ENCODE measurements around the gene WFS1. TPM values are rescaled to one million over a fixed set of nuclear protein-coding genes. Genes with fewer than 3 reads are reported as not detected.

Gene WFS1
- total and polyA plus RNA-seq, 2 of the 4 experiments (the other 2 are of a cell fraction), result 9.7 to 42.4 TPM

GRCh38 chr4:6259886-6260285 lies 9.8 kb upstream of the WFS1 start:
- no peak overlapping the region for H2BK120ac ChIP-seq (ENCODE audit: low read depth, low read length)
- no peak overlapping the region for H4K91ac ChIP-seq (ENCODE audit: insufficient read depth, low read depth, low read length)
- no peak overlapping the region for H2BK20ac ChIP-seq (ENCODE audit: low read depth, low read length)
- no peak overlapping the region for H3K14ac ChIP-seq (replicated peaks; ENCODE audit: low read depth, low read length)
- in situ Hi-C loops (cut with MboI; ENCODE audit: low sequenced_read_pairs) (loop anchor here (10.0 kb wide), 1 partner anchor 285 kb away; no protein-coding TSS in a partner anchor), intact Hi-C loops (cut with micrococcal nuclease) (no loop called here), dilution Hi-C loops (cut with HindIII; ENCODE audit: low sequenced_read_pairs, unreplicated experiment) (no loop called here)
- H3K9me1 ChIP-seq (ENCODE audit: insufficient read depth, low read length), result no peaks in the 10 kb centered on the region
- peaks cover 13% of the 10 kb centered on the region for H3K27me3 ChIP-seq (ENCODE audit: control insufficient read depth, insufficient read depth, low read length)
- H3K4me1 ChIP-seq (ENCODE audit: control insufficient read depth, insufficient read depth, low read length), result no peaks in the 10 kb centered on the region
- H2BK5ac ChIP-seq (ENCODE audit: low read depth, low read length, poor library complexity, severe bottlenecking), result no peak overlapping the region
- H2AK9ac ChIP-seq (replicated peaks; ENCODE audit: low read depth, low read length, poor library complexity), result no peak overlapping the region
- no peak overlapping the region for H3K56ac ChIP-seq (ENCODE audit: extremely low read depth, insufficient read depth, low read length)
- H2AFZ ChIP-seq (replicated peaks; ENCODE audit: low read length, poor library complexity), result no peak overlapping the region
- H3K36me3 ChIP-seq (ENCODE audit: control insufficient read depth, insufficient read depth, low read length), result no peaks in the 10 kb centered on the region
- H3K23ac ChIP-seq (ENCODE audit: low read depth, low read length), result no peak overlapping the region
- no peak overlapping the region for H2BK15ac ChIP-seq (ENCODE audit: low read depth, low read length)
- no peaks in the 10 kb centered on the region for H4K20me1 ChIP-seq (ENCODE audit: insufficient read depth, low read length)
- H2AK5ac ChIP-seq (ENCODE audit: low read depth, low read length), result no peak overlapping the region
- H4K5ac ChIP-seq (ENCODE audit: low read depth, low read length), result no peak overlapping the region
- H3K4me2 ChIP-seq (ENCODE audit: low read depth, low read length), result no peak overlapping the region
- H3K9me3 ChIP-seq (ENCODE audit: control insufficient read depth, insufficient read depth, low read length), result no peaks in the 10 kb centered on the region
- TF ChIP-seq ELK1 (IDR thresholded peaks at IDR 0.05; ENCODE audit: borderline replicate concordance, low read depth, low read length) (no peak), BHLHE40 (IDR thresholded peaks at IDR 0.05; ENCODE audit: low read depth, low read length) (no peak), MAFK (IDR thresholded peaks at IDR 0.05; ENCODE audit: low read depth, low read length) (no peak), RAD21 (IDR thresholded peaks at IDR 0.05; ENCODE audit: low read length) (no peak), CHD1 (IDR thresholded peaks at IDR 0.05; ENCODE audit: low read depth, low read length) (no peak), RFX5 (IDR thresholded peaks at IDR 0.05; ENCODE audit: low read depth, low read length) (no peak), FOS (IDR thresholded peaks at IDR 0.05; ENCODE audit: low read depth, low read length) (no peak), NFE2L2 (IDR thresholded peaks at IDR 0.05; ENCODE audit: low read depth, low read length) (no peak), RCOR1 (IDR thresholded peaks at IDR 0.05; ENCODE audit: insufficient replicate concordance, low read length) (no peak), POLR2A (IDR thresholded peaks at IDR 0.05; ENCODE audit: low read depth, low read length) (no peak), SMC3 (IDR thresholded peaks at IDR 0.05; ENCODE audit: low read depth, low read length) (no peak), CTCF (conservative IDR thresholded peaks at IDR 0.05; ENCODE audit: low read depth, low read length) (no peak), MAZ (IDR thresholded peaks at IDR 0.05; ENCODE audit: borderline replicate concordance, low read depth, low read length) (no peak), MXI1 (IDR thresholded peaks at IDR 0.05; ENCODE audit: borderline replicate concordance, low read depth, low read length) (no peak), USF2 (IDR thresholded peaks at IDR 0.05; ENCODE audit: low read depth, low read length) (no peak), CEBPB (IDR thresholded peaks at IDR 0.05; ENCODE audit: low read depth, low read length) (no peak)
- no peak overlapping the region for H3K18ac ChIP-seq (ENCODE audit: low read depth, low read length)
- POLR2A ChIA-PET (ENCODE audit: unreplicated experiment), result no interaction called here
- H4K8ac ChIP-seq (ENCODE audit: low read depth in 2 of 2, low read length in 2 of 2), result no peak overlapping the region
- H3K4ac ChIP-seq (ENCODE audit: low read depth, low read length), result no peak overlapping the region
- no TSS peak for BruUV-seq (replicated peaks)
- DNase-seq (no peak), ATAC-seq (ENCODE audit: low read depth) (no peak)
- 90% methylated on average over 3 of the region's 8 CpGs; no CpG with 5 or more reads in 1 of the 2 experiments for WGBS, 2 experiments (ENCODE audit: extremely low coverage in 2 of 2, insufficient read length in 1 of 2)
- no peak overlapping the region for H3K27ac ChIP-seq (ENCODE audit: insufficient read depth, low read length)
- H3K4me3 ChIP-seq (ENCODE audit: insufficient read depth, low read depth, low read length), result no peak overlapping the region
- CTCF ChIA-PET, result interaction anchor here (0.9 to 1.1 kb wide), 2 partner anchors 9 to 68 kb away, joined by 3 to 5 read pairs; no protein-coding TSS in a partner anchor
- H3K79me1 ChIP-seq (ENCODE audit: low read depth in 1 of 2, low read length in 2 of 2), result no peaks in the 10 kb centered on the region
- H3K9ac ChIP-seq (ENCODE audit: low read depth, low read length), result no peak overlapping the region

All from IMR-90 (cell line).